Neuron (in vitro differentiated cells): ENCODE data around the gene DSCAML1.

Experiments used
- H2AFZ ChIP-seq: one replicate; pipeline ENCODE4 v1.6.1; 2013; ENCODE audit warnings: low read depth, mild to moderate bottlenecking, inconsistent platforms, low read length, moderate library complexity
- H3K27me3 ChIP-seq: one replicate; pipeline ENCODE4 v1.6.1; 2013; ENCODE audit warnings: low read length; ENCODE audit not compliant: insufficient read depth
- H3K36me3 ChIP-seq: one replicate; pipeline ENCODE4 v1.6.1; 2013; ENCODE audit warnings: low read length; ENCODE audit not compliant: insufficient read depth
- H3K4me1 ChIP-seq: one replicate; pipeline ENCODE4 v1.6.1; 2013; ENCODE audit warnings: low read length; ENCODE audit not compliant: insufficient read depth
- H3K4me3 ChIP-seq: 2 replicates; pipeline ENCODE4 v1.5.1; 2013; ENCODE audit warnings: mild to moderate bottlenecking, low read length, moderate library complexity
- H3K9me3 ChIP-seq: one replicate; pipeline ENCODE4 v1.6.1; 2013; ENCODE audit warnings: low read length

The DSCAML1 gene

GRCh38 chr11:117478126-117478860, 318.7 kb downstream of the DSCAML1 start:
- Histone ChIP-seq H3K9me3 (no peaks in the 10 kb centered on the region), H3K4me1 (no peaks in the 10 kb centered on the region), H3K27me3 (no peaks in the 10 kb centered on the region), H2AFZ (no peak overlapping the region), H3K4me3 (no peak overlapping the region), H3K36me3 (no peaks in the 10 kb centered on the region)

GRCh38 chr11:117477721-117478120, 319.3 kb downstream of the DSCAML1 start:
- Histone ChIP-seq H3K4me3 (no peak overlapping the region), H3K36me3 (no peaks in the 10 kb centered on the region), H3K4me1 (no peaks in the 10 kb centered on the region), H2AFZ (no peak overlapping the region), H3K9me3 (no peaks in the 10 kb centered on the region), H3K27me3 (no peaks in the 10 kb centered on the region)

GRCh38 chr11:117476531-117477142, 320.4 kb downstream of the DSCAML1 start:
- H3K9me3 ChIP-seq = no peaks in the 10 kb centered on the region
- no peaks in the 10 kb centered on the region for H3K36me3 ChIP-seq
- H3K4me1 ChIP-seq = no peaks in the 10 kb centered on the region
- no peak overlapping the region for H2AFZ ChIP-seq
- no peak overlapping the region for H3K4me3 ChIP-seq
- H3K27me3 ChIP-seq = no peaks in the 10 kb centered on the region

GRCh38 chr11:117475716-117476530, 321.1 kb downstream of the DSCAML1 start:
- H3K4me1 ChIP-seq = no peaks in the 10 kb centered on the region
- H3K27me3 ChIP-seq = no peaks in the 10 kb centered on the region
- H3K4me3 ChIP-seq = no peak overlapping the region
- H3K9me3 ChIP-seq = no peaks in the 10 kb centered on the region
- H3K36me3 ChIP-seq = no peaks in the 10 kb centered on the region
- H2AFZ ChIP-seq = no peak overlapping the region

GRCh38 chr11:117473481-117474091, 323.4 kb downstream of the DSCAML1 start:
- Histone ChIP-seq H3K9me3 (no peaks in the 10 kb centered on the region), H3K4me3 (no peak overlapping the region), H3K36me3 (no peaks in the 10 kb centered on the region), H2AFZ (no peak overlapping the region), H3K4me1 (no peaks in the 10 kb centered on the region), H3K27me3 (no peaks in the 10 kb centered on the region)

- Histone ChIP-seq H3K4me3 (no peak overlapping the region), H2AFZ (no peak overlapping the region), H3K27me3 (no peaks in the 10 kb centered on the region), H3K9me3 (no peaks in the 10 kb centered on the region), H3K36me3 (no peaks in the 10 kb centered on the region), H3K4me1 (no peaks in the 10 kb centered on the region)
Observed at GRCh38 chr11:117471776-117472175, 325.2 kb downstream of the DSCAML1 start.

- no peaks in the 10 kb centered on the region for H3K27me3 ChIP-seq
- no peak overlapping the region for H2AFZ ChIP-seq
- no peaks in the 10 kb centered on the region for H3K4me1 ChIP-seq
- H3K9me3 ChIP-seq = no peaks in the 10 kb centered on the region
- H3K36me3 ChIP-seq = no peaks in the 10 kb centered on the region
- no peak overlapping the region for H3K4me3 ChIP-seq
Observed at GRCh38 chr11:117470576-117470975, 326.4 kb downstream of the DSCAML1 start.

- H3K9me3 ChIP-seq = no peaks in the 10 kb centered on the region
- H3K4me1 ChIP-seq = no peaks in the 10 kb centered on the region
- H3K4me3 ChIP-seq = no peak overlapping the region
- no peaks in the 10 kb centered on the region for H3K27me3 ChIP-seq
- no peaks in the 10 kb centered on the region for H3K36me3 ChIP-seq
- no peak overlapping the region for H2AFZ ChIP-seq
Observed at GRCh38 chr11:117468888-117469287, 328.1 kb downstream of the DSCAML1 start.

GRCh38 chr11:117467770-117468169, 329.2 kb downstream of the DSCAML1 start:
- H2AFZ ChIP-seq = no peak overlapping the region
- H3K36me3 ChIP-seq = no peaks in the 10 kb centered on the region
- no peaks in the 10 kb centered on the region for H3K9me3 ChIP-seq
- H3K4me1 ChIP-seq = no peaks in the 10 kb centered on the region
- no peak overlapping the region for H3K4me3 ChIP-seq
- H3K27me3 ChIP-seq = peaks cover 5% of the 10 kb centered on the region

GRCh38 chr11:117466966-117467365, 330.1 kb downstream of the DSCAML1 start:
- no peaks in the 10 kb centered on the region for H3K9me3 ChIP-seq
- peaks cover 5% of the 10 kb centered on the region for H3K27me3 ChIP-seq
- H3K4me1 ChIP-seq = no peaks in the 10 kb centered on the region
- H2AFZ ChIP-seq = no peak overlapping the region
- H3K4me3 ChIP-seq = no peak overlapping the region
- no peaks in the 10 kb centered on the region for H3K36me3 ChIP-seq

GRCh38 chr11:117465236-117465997, 331.6 kb downstream of the DSCAML1 start:
- H3K36me3 ChIP-seq = no peaks in the 10 kb centered on the region
- peaks cover 8% of the 10 kb centered on the region for H3K27me3 ChIP-seq
- H3K9me3 ChIP-seq = no peaks in the 10 kb centered on the region
- no peak overlapping the region for H3K4me3 ChIP-seq
- no peak overlapping the region for H2AFZ ChIP-seq
- H3K4me1 ChIP-seq = no peaks in the 10 kb centered on the region

- no peaks in the 10 kb centered on the region for H3K36me3 ChIP-seq
- peaks cover 8% of the 10 kb centered on the region for H3K27me3 ChIP-seq
- no peaks in the 10 kb centered on the region for H3K9me3 ChIP-seq
- H2AFZ ChIP-seq = no peak overlapping the region
- H3K4me1 ChIP-seq = no peaks in the 10 kb centered on the region
- H3K4me3 ChIP-seq = no peak overlapping the region
Observed at GRCh38 chr11:117464778-117465177, 332.2 kb downstream of the DSCAML1 start.
